Panc1 (cell line): ENCODE data around the gene SRGAP3. TPM values are rescaled to one million over a fixed set of nuclear protein-coding genes. Genes with fewer than 3 reads are reported as not detected.

ENCODE experiments used
- ATAC-seq: fragments of 200-7000 bp; cut with Tn5 transposase; 2 replicates; pipeline ENCODE4 v1.9.1; 2020; ENCODE audit warnings: mild to moderate bottlenecking, moderate library complexity
- BruUV-seq: library from RNA; stranded (reverse); fragments of 400-500 nt; replicated peaks from 2 replicates; lab custom pipeline; 2021; lab: Mats Ljungman, UMichigan
- CTCF ChIA-PET: fragments of 300-600 bp; sonication (Branson Sonifier 250); formaldehyde crosslinking; loops from one replicate; lab custom pipeline; 2022; ENCODE audit warnings: antibody characterized with exemption; lab: Charles Lee
- POLR2A ChIA-PET: fragments of 300-600 bp; sonication (Branson Sonifier 250); formaldehyde crosslinking; loops from one replicate; lab custom pipeline; 2022; ENCODE audit warnings: antibody characterized with exemption; lab: Charles Lee
- DNase-seq: peaks from one replicate; pipeline ENCODE4 v3.0.0-alpha.2; 2010; ENCODE audit warnings: low read depth, low spot score
- H3K27ac ChIP-seq: 2 replicates; pipeline ENCODE4 v1.5.1; 2011; ENCODE audit warnings: mild to moderate bottlenecking, low read length, inconsistent platforms
- H3K27me3 ChIP-seq: fragments of 200-500 bp; sonication (Bioruptor generic); 2 replicates; pipeline ENCODE4 v1.6.0; 2014; ENCODE audit warnings: low read length, inconsistent platforms; ENCODE audit not compliant: control insufficient read depth, insufficient read depth
- H3K36me3 ChIP-seq: fragments of 200-500 bp; sonication (Bioruptor generic); 2 replicates; pipeline ENCODE4 v1.5.1; 2014; ENCODE audit warnings: inconsistent platforms, mild to moderate bottlenecking, low read length, moderate library complexity; ENCODE audit not compliant: control insufficient read depth, insufficient read depth
- H3K4me1 ChIP-seq: 2 replicates; pipeline ENCODE4 v1.5.1; 2011; ENCODE audit warnings: inconsistent platforms, mild to moderate bottlenecking, low read length, moderate library complexity; ENCODE audit not compliant: control insufficient read depth, insufficient read depth
- H3K4me3 ChIP-seq, 2 experiments: 2 replicates each; pipeline ENCODE4 v1.5.1; 2011 to 2012; ENCODE audit warnings: low read depth in 2 of 2, low read length in 2 of 2, mild to moderate bottlenecking in 2 of 2, inconsistent platforms in 1 of 2, moderate library complexity in 1 of 2
- H3K9me3 ChIP-seq: fragments of 200-500 bp; sonication (Bioruptor generic); 2 replicates; pipeline ENCODE4 v1.5.1; 2014; ENCODE audit warnings: low read depth, mild to moderate bottlenecking, inconsistent platforms, low read length, moderate library complexity; ENCODE audit not compliant: control insufficient read depth, insufficient read depth
- POLR2AphosphoS5 ChIP-seq: IDR thresholded peaks from 2 replicates; pipeline ENCODE4 v1.6.1; 2012; ENCODE audit warnings: mild to moderate bottlenecking, low read depth, low read length, moderate library complexity
- SIN3A ChIP-seq: IDR thresholded peaks from 2 replicates; pipeline ENCODE4 v1.6.1; 2012; ENCODE audit warnings: low read depth, mild to moderate bottlenecking, low read length, moderate library complexity, borderline replicate concordance; ENCODE audit not compliant: insufficient read depth
- TCF7L2 ChIP-seq: IDR thresholded peaks from 2 replicates; pipeline ENCODE4 v1.6.1; 2011; ENCODE audit warnings: mild to moderate bottlenecking, low read depth, low read length, inconsistent platforms
- in situ Hi-C: cut with HindIII; loops from 2 replicates; pipeline ENCODE4 v1.10.0; 2016; ENCODE audit warnings: low sequenced_read_pairs, low pct_unique_long_range_greater_than_20kb
- intact Hi-C: fragments of 100-400 bp; cut with micrococcal nuclease; formaldehyde crosslinking; loops from one replicate; pipeline ENCODE4 v1.10.0; 2022; ENCODE audit not compliant: unreplicated experiment
- total RNA-seq: library from RNA; stranded (reverse); gene quantifications from one replicate; pipeline ENCODE4 v1.2.1, GENCODE V29; 2021; ENCODE audit not compliant: unreplicated experiment
- TF ChIP-seq, protein P1 (sequence below): fragments of 450-650 bp; IDR thresholded peaks from 2 replicates; pipeline ENCODE4 v1.5.1; 2017; ENCODE audit warnings: mild to moderate bottlenecking
- TF ChIP-seq, protein P2 (sequence below), 2 experiments: IDR thresholded peaks; 2 replicates each; pipeline ENCODE4 v1.6.1; 2011 to 2012; ENCODE audit warnings: low read depth in 2 of 2, control low read depth in 1 of 2, low read length in 1 of 2, mild to moderate bottlenecking in 1 of 2, moderate library complexity in 1 of 2; ENCODE audit not compliant: insufficient read depth in 1 of 2

Gene SRGAP3
- total RNA-seq, 1 experiment from 2014 or later = 0.82 TPM

DNA sequence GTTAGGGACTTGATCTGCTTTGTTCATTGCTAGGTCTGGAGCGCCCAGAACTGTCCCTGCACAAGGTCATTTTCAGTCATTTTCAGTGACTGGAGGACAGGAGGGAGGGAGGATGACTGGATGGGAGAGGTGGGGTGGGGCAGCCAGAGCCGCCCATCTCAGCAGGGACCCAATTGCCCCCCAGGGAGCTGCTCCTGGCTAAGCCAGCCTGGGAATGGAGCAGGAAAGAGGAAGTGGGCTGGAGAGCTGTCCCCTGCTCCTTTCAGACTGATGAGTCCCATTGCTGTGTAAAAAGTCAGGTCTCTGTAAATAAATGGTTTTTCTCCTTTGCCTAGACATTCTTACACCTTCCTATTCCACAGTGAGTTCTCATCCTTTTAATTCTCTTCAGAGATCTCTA, 187.8 kb downstream of the SRGAP3 start:
- H3K36me3 ChIP-seq = no peaks in the 10 kb centered on the region
- DNase-seq (no peak), ATAC-seq (no peak)
- intact Hi-C loops (loop anchor here (10.0 kb wide), 1 partner anchor 243 kb away; no protein-coding TSS in a partner anchor), in situ Hi-C loops (no loop called here)
- no TSS peak for BruUV-seq
- TF ChIP-seq, protein P1, sequence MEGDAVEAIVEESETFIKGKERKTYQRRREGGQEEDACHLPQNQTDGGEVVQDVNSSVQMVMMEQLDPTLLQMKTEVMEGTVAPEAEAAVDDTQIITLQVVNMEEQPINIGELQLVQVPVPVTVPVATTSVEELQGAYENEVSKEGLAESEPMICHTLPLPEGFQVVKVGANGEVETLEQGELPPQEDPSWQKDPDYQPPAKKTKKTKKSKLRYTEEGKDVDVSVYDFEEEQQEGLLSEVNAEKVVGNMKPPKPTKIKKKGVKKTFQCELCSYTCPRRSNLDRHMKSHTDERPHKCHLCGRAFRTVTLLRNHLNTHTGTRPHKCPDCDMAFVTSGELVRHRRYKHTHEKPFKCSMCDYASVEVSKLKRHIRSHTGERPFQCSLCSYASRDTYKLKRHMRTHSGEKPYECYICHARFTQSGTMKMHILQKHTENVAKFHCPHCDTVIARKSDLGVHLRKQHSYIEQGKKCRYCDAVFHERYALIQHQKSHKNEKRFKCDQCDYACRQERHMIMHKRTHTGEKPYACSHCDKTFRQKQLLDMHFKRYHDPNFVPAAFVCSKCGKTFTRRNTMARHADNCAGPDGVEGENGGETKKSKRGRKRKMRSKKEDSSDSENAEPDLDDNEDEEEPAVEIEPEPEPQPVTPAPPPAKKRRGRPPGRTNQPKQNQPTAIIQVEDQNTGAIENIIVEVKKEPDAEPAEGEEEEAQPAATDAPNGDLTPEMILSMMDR = no peak
- H3K27me3 ChIP-seq = no peaks in the 10 kb centered on the region
- no peak overlapping the region for H3K4me3 ChIP-seq
- no peaks in the 10 kb centered on the region for H3K9me3 ChIP-seq
- H3K27ac ChIP-seq = no peak overlapping the region
- CTCF ChIA-PET = no interaction called here
- POLR2A ChIA-PET = no interaction called here
- no peaks in the 10 kb centered on the region for H3K4me1 ChIP-seq

DNA sequence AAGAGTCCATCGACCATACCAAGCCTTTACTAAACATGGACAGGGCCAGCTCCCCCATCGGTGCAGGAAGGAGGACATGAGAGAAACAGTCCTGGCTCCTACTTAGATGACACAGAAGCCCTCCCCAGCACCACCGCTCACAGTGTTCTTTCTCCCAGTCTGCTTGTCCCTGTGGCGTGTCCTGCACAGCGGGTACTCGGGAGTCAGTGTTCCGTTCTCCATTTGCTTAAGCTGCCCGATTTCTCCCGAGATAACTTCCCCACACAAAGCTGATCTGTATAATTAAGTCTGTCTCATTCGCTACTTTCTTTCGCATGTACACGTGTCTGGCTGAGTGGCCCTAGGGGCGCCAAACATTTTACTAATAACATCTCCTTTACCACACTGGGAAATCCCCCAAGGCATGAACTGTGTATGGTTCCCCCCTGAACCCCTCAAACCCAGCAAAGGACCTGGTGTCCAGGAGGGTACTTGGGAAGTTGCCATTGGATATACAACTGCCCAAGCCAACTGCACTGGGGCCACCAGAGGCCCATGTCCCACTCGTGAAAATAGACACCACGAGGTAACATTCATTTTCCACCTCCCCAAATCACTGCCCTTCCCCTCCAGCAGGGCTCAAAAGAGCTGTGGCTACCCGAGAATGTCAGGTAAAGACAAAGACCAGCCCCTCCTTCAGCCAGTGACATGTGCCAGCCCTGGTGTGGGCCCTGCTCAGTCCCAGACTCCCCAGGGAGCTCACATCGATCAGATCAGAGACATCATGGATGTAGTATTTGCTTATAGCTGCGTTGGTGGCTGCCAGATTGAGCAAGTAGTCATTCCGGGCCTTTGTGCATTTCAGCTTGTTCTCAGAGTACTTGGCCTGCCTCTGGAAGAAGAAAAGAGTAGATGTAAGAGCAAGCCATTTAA, 189.7 kb downstream of the SRGAP3 start:
- DNase-seq (no peak), ATAC-seq (no peak)
- Histone ChIP-seq H3K4me1 (no peaks in the 10 kb centered on the region), H3K9me3 (no peaks in the 10 kb centered on the region), H3K36me3 (no peaks in the 10 kb centered on the region), H3K4me3 (no peak overlapping the region), H3K27ac (no peak overlapping the region), H3K27me3 (no peaks in the 10 kb centered on the region)
- in situ Hi-C loops (no loop called here), intact Hi-C loops (loop anchor here (10.0 kb wide), 1 partner anchor 245 kb away; no protein-coding TSS in a partner anchor)
- no TSS peak for BruUV-seq
- ChIA-PET CTCF (no interaction called here), POLR2A (interaction anchor here (0.6 kb wide), 1 partner anchor 28 kb away, joined by 9 read pairs; no protein-coding TSS in a partner anchor)
- no peak for TF ChIP-seq TCF7L2
- TF ChIP-seq, protein P2, sequence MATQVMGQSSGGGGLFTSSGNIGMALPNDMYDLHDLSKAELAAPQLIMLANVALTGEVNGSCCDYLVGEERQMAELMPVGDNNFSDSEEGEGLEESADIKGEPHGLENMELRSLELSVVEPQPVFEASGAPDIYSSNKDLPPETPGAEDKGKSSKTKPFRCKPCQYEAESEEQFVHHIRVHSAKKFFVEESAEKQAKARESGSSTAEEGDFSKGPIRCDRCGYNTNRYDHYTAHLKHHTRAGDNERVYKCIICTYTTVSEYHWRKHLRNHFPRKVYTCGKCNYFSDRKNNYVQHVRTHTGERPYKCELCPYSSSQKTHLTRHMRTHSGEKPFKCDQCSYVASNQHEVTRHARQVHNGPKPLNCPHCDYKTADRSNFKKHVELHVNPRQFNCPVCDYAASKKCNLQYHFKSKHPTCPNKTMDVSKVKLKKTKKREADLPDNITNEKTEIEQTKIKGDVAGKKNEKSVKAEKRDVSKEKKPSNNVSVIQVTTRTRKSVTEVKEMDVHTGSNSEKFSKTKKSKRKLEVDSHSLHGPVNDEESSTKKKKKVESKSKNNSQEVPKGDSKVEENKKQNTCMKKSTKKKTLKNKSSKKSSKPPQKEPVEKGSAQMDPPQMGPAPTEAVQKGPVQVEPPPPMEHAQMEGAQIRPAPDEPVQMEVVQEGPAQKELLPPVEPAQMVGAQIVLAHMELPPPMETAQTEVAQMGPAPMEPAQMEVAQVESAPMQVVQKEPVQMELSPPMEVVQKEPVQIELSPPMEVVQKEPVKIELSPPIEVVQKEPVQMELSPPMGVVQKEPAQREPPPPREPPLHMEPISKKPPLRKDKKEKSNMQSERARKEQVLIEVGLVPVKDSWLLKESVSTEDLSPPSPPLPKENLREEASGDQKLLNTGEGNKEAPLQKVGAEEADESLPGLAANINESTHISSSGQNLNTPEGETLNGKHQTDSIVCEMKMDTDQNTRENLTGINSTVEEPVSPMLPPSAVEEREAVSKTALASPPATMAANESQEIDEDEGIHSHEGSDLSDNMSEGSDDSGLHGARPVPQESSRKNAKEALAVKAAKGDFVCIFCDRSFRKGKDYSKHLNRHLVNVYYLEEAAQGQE (IDR thresholded peaks at IDR 0.05; ENCODE audit: insufficient read depth in 1 of 2, low read depth in 2 of 2, low read length in 1 of 2) = no peak
- TF ChIP-seq POLR2AphosphoS5 = no peak
- TF ChIP-seq SIN3A = no peak
- TF ChIP-seq, protein P1 = no peak
